ENCODE measurements around the gene ACTR1A.

ACTR1A gene

GRCh38 chr10:102505462-102506115 lies 3.1 kb upstream of the ACTR1A start:
- Histone ChIP-seq H3K27me3 (no peaks in the 10 kb centered on the region), H3K9me3 (no peaks in the 10 kb centered on the region), H3K4me3 (peak overlapping the region; percentile 68 to 71), H3K27ac (peak overlapping the region in 1 of 2 donors; percentile 82), H3K36me3 (peaks cover 0 to 19% (median 15%) of the 10 kb centered on the region in 3 donors), H3K4me1 (peaks cover 0 to 53% (median 41%) of the 10 kb centered on the region in 4 donors)
- intact Hi-C loops (cut with DNase I; ENCODE audit: low total_unique reads): no loop called here
- peak in 1 of 2 donors; percentile 63 for DNase-seq
- no peak for TF ChIP-seq CTCF (IDR thresholded peaks at IDR 0.05)

GRCh38 chr10:102504976-102505300 lies 2.4 kb upstream of the ACTR1A start:
- no peaks in the 10 kb centered on the region for H3K27me3 ChIP-seq
- TF ChIP-seq CTCF (IDR thresholded peaks at IDR 0.05): no peak
- intact Hi-C loops (cut with DNase I; ENCODE audit: low total_unique reads): loop anchor here (5.0 kb wide), 2 partner anchors 77 to 137 kb away; partner anchors contain the start of gene TRIM8
- peak overlapping the region; percentile 74 to 82 for H3K27ac ChIP-seq
- H3K4me3 ChIP-seq: peak overlapping the region; percentile 68 to 71
- H3K9me3 ChIP-seq: no peaks in the 10 kb centered on the region
- H3K36me3 ChIP-seq: peaks cover 0 to 12% (median 12%) of the 10 kb centered on the region in 3 donors
- peaks cover 0 to 60% (median 44%) of the 10 kb centered on the region in 4 donors for H3K4me1 ChIP-seq
- DNase-seq: peak in 1 of 2 donors; percentile 46

- peak; percentile 31 to 73 for DNase-seq
- Histone ChIP-seq H3K4me3 (peak overlapping the region; percentile 68 to 71), H3K4me1 (peaks cover 0 to 65% (median 47%) of the 10 kb centered on the region in 4 donors), H3K36me3 (peaks cover 0 to 7% (median 6%) of the 10 kb centered on the region in 3 donors), H3K27ac (peak overlapping the region; percentile 74 to 82), H3K9me3 (no peaks in the 10 kb centered on the region), H3K27me3 (no peaks in the 10 kb centered on the region)
- no peak for TF ChIP-seq CTCF (IDR thresholded peaks at IDR 0.05)
- intact Hi-C loops (cut with DNase I; ENCODE audit: low total_unique reads): loop anchor here (5.0 kb wide), 2 partner anchors 78 to 138 kb away; partner anchors contain the start of gene TRIM8
Observed at GRCh38 chr10:102504179-102504975, 1.9 kb upstream of the ACTR1A start.

GRCh38 chr10:102503264-102504178 lies 1.0 kb upstream of the ACTR1A start, which contains the start of gene SUFU:
TSS of gene SUFU (plus strand) at chr10:102503972. CDS start at chr10:102504153, 181 bp downstream.
- peak within 1 kb of the TSS; percentile 68 to 75 for H3K4me3 ChIP-seq
- peak; percentile 98 to 99 for DNase-seq
- peak within 1 kb of the TSS; percentile 74 to 88 for H3K27ac ChIP-seq
- no peaks in the 10 kb centered on the region for H3K36me3 ChIP-seq
- H3K27me3 ChIP-seq: no peaks in the 10 kb centered on the region
- TF ChIP-seq CTCF (IDR thresholded peaks at IDR 0.05): peak; percentile 90 to 92
- H3K4me1 ChIP-seq: peaks cover 0 to 74% (median 46%) of the 10 kb centered on the region in 4 donors
- intact Hi-C loops (cut with DNase I; ENCODE audit: low total_unique reads): loop anchor here (5.0 kb wide), 2 partner anchors 79 to 139 kb away; partner anchors contain the start of gene TRIM8
- H3K9me3 ChIP-seq: no peaks in the 10 kb centered on the region

GRCh38 chr10:102502029-102502336 lies 529 bp downstream of the ACTR1A start:
- H3K4me1 ChIP-seq: peaks cover 0 to 69% (median 36%) of the 10 kb centered on the region in 4 donors
- intact Hi-C loops (cut with DNase I; ENCODE audit: low total_unique reads): loop anchor here (5.0 kb wide), 2 partner anchors 80 to 140 kb away; partner anchors contain the start of gene TRIM8

More at GRCh38 chr10:102502029-102502336, 529 bp downstream of the ACTR1A start:
- H3K36me3 ChIP-seq: no peaks in the 10 kb centered on the region
- DNase-seq: peak; percentile 100
- H3K9me3 ChIP-seq: no peaks in the 10 kb centered on the region
- no peaks in the 10 kb centered on the region for H3K27me3 ChIP-seq
- H3K4me3 ChIP-seq: peak overlapping the region; percentile 68 to 75
- H3K27ac ChIP-seq: peak overlapping the region; percentile 88
- TF ChIP-seq CTCF (IDR thresholded peaks at IDR 0.05): no peak

Data from tibial artery (tissue), 4 donors.